Cerebellar nuclear complex (tissue), 1 donor: ENCODE measurements around the gene SLC12A3.

Experiments
- DNase-seq, 2 experiments: peaks; one replicate each; lab custom pipeline; 2025; lab: John Stamatoyannopoulos, UW

The SLC12A3 gene

DNA sequence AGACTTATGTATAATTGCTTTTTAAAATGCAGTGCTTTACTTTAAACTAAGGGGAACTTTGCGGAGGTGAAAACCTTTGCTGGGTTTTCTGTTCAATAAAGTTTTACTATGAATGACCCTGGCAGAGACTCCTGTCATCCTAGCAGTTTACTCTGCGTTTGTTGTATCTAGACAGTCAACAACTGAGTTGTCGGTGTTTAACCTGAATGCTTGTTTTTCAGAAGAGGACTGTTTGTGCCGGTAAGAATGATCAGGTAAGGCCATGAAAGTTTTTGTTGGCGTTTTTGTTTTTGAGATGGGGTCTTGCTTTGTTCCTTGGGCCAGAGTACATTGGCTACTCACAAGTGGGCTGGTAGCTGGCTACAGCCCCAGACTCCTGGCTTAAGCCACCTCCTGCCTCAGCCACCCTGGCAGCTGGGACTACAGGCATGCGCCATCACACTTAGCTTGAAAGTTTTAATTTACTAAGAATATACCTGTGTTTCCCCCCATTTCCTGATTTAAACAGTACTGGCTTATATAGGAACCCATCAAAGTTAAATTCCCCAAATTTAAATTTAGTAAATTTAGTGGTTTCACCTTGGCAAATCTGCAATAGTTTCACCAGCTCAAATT, 78.9 kb downstream of the SLC12A3 start:
- no peak for DNase-seq

- no peak for DNase-seq
Measured at GRCh38 chr16:56944954-56945839, 80.2 kb downstream of the SLC12A3 start.

DNA sequence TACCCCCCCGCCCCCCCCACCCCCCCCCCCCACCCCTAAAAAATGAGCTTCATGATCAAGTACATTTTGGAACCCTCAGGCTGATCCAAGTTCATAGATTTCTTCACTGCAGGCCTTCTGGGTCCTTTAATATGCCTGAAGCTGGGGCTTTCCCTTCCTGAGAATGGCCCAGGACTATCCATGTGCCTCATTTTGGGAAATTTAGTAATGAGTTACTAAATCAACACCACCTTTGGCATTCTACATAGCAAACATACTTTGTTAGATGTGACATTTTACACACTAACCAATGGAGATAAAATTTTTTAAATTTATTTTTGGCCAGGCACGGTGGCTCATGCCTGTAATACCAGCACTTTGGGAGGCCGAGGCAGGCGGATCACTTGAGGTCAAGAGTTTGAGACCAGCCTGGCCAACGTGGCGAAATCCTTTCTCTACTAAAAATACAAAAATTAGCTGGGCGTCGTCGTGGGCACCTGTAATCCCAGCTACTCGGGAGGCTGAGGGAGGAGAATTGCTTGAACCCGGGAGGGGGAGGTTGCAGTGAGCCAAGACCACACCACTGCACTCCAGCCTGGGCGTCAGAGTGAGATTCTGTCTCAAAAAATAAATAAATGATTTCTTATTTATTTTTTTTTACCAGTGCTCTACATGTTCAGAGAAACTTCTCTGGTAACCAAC, 81.0 kb downstream of the SLC12A3 start:
- DNase-seq: no peak

GRCh38 chr16:56946767-56947603, 82.0 kb downstream of the SLC12A3 start:
- no peak for DNase-seq

GRCh38 chr16:56947604-56947995, 82.6 kb downstream of the SLC12A3 start:
- DNase-seq: no peak

DNA sequence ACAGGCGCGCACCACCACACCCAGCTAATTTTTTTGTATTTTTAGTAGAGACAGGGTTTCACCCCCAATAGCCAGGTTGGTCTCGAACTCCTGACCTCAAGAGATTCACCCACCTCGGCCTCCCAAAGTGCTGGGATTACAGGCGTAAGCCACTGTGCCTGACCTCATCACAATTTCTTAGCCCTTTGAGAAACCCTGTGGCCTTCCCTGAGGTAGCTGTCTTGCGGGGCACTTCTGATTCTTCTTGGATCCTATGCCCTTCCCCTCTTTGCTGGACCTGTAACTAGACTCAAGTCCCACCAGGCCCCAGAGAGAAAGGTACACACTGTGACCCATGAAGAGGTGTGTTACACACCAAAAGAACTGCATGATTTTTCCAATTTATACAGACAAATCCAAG, 83.2 kb downstream of the SLC12A3 start:
- DNase-seq: no peak

DNA sequence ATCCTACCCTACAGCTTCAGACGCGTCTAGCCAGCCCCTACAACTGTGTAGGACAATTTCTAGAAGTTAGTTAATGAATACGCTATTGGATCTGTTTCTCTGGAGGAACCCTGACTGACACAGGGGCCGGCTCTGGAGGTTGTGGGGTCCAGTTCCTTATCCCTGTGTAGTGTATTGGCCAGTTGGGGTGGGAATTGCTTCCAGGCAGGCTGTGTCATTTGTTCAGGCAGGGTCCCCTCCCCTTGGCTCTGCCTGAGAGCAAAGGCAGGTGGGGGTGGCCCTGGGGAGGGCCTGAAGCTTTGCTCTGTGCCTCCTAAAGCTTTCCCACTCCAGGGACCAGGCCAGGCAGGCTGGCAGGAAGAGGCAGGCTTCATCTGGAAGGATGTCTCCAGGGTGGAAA, 85.0 kb downstream of the SLC12A3 start:
- no peak for DNase-seq

DNA sequence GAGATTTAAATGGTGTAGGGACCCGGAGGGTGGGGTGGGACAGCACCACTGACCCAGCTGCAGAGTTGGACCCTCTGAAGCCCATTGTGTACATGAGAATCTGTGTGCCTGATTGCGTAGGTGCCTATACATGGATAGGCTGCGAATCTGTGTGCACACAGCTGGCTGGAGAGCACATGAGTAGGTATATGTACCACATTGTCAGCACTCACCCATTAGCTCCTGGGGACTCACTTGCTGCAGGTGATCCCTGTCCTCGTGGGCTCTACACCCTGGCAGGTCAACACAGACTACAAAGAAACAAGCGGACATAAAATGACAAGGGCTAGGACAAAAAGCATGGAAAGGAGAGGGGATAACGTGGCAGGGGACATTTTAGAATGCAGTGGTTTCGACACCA, 85.4 kb downstream of the SLC12A3 start:
- no peak for DNase-seq

GRCh38 chr16:56950881-56951771, 86.1 kb downstream of the SLC12A3 start:
- DNase-seq: no peak

- DNase-seq: no peak
Measured at GRCh38 chr16:56953006-56953405, 88.0 kb downstream of the SLC12A3 start.

- DNase-seq: no peak
Measured at GRCh38 chr16:56956076-56956475, 91.1 kb downstream of the SLC12A3 start.

DNA sequence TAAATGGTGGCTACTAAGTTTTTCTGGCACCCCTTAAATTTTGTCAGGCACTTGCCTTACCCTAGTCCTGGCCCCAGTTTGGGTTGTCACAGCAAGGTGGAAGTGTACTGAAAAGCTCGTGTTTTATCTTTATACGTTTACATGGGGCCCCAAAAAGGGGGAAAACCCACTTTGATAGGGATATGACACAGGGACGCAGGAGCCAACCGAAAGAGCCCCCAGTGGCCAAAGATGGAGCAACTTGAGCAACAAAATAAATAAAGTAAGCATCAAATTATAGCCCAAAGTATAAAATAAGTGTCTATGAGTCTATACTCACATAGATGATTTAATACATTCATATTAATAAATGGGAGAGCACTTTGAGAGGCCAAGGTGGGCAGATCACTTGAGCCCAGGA, 91.7 kb downstream of the SLC12A3 start:
- DNase-seq: no peak

- DNase-seq: no peak
Measured at GRCh38 chr16:56960681-56961281, 95.8 kb downstream of the SLC12A3 start.

GRCh38 chr16:56961386-56961785, 96.4 kb downstream of the SLC12A3 start:
- no peak for DNase-seq

- no peak for DNase-seq
Measured at GRCh38 chr16:56961851-56962281, 96.9 kb downstream of the SLC12A3 start, which contains the start of gene CETP. Gene CETP, plus strand, starts transcription at chr16:56961950. Its CDS starts 30 bp downstream, at chr16:56961980.

DNA sequence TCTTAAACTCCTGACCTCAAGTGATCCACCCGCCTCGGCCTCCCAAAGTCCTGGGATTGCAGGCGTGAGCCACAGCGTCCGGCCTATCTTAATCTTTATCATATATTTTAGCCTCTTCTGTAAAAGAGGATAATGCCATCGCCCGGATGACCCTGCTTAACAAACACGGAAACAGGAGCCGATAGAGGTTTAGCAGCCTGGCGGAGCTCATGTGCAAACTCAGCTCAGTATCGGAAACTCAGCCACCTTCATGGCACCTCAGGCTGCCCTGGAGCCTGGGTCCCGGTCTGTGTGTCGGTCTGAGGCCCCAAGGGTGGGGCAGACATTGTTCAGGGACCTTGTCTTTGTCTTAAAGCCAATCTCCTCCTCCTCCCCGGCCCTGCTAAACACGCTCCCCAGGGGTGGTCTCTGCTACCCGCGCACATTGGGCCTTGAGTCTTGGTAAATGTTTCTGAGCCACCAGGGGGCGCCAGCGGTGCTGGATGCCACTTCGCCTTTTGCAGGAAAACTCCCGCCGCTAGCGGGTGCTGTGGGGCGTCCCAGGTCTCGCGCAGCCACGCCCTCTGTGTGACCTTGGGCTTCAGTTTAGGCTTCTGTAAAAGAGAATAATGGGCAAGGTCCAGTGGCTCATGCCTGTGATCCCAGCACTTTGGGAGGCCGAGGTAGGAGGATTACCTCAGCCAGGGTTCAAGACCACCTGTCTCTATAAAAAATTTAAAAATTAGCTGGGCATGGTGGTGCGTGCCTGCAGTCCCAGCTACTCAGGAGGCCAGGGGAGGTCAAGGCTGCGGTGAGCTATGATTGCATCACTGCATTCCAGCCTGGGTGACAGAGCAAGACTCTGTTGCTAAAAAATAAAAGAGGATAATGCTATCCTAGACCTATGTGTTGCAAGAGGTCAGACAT, 99.5 kb downstream of the SLC12A3 start:
- DNase-seq: no peak
